DMS153 (cell line): ENCODE measurements around the gene SHANK1.
"Not testable (repeated sequence)": the region's sequence is repeated elsewhere in the genome, so short reads cannot be mapped to it uniquely, and the experiment has no call there.

ENCODE experiments used
- DNase-seq: peaks from one replicate; lab custom pipeline; 2025; lab: John Stamatoyannopoulos, UW

SHANK1 gene

GRCh38 chr19:50633973-50634372 lies 85.6 kb downstream of the SHANK1 start:
- no peak for DNase-seq

- DNase-seq = no peak
These were observed 86.2 kb downstream of the SHANK1 start for GRCh38 chr19:50633359-50633758.

DNA sequence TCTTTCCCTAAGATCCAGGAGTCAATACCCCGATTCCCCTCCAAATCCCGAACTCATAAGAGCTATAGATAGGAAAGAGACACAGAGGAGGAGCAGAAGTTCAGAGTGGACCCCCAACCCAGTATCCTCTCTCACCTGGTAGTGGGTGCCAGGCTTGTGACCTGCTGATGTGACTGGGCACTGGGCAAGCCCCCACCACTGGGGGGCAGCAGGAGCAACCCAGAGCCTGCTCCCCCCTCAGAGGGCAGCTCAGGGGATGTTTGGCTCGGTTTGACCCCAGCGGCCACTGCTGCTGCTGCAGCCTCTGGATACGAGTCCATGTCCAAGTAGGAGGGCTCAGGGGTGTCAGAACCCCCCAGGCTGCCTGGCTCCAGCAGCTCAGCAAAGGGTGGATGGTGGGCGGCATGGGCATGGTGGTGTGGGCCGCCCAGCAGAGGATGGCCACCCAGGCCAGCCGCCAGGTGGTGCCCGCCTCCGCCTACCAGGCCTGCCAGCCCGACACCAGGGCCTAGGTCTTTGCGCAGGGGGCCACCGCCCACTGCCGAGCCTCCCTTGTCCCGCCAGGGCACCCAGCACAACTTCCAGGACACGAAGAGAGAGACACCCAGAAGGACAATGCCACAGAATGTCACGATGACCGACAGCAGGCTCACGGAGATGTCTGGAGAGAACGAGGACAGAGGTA lies 87.3 kb downstream of the SHANK1 start:
- DNase-seq = no peak

DNA sequence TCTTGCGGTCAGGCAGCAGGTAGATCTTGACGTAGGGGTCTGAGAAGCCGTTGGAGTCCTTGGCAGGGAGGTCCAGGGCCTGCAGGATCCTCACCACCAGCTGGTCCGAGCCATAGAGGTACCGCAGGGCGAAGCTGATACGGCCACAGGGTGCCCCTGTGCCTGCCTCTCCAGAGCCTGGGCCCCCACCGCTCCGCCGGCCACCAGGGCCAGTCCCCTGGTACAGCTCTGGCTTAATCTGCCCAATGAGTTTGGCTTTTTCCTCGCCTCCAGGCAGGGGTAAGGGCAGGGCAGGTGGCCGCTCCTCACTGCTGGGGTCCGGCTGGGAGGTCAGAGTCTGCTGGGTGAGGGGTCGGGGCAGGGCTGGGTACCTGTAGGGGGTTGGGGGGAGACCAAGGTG lies 89.8 kb downstream of the SHANK1 start:
- no peak for DNase-seq

- DNase-seq = no peak
These were observed 90.4 kb downstream of the SHANK1 start for GRCh38 chr19:50629194-50629593.

GRCh38 chr19:50628551-50628950 lies 91.1 kb downstream of the SHANK1 start:
- no peak for DNase-seq

DNA sequence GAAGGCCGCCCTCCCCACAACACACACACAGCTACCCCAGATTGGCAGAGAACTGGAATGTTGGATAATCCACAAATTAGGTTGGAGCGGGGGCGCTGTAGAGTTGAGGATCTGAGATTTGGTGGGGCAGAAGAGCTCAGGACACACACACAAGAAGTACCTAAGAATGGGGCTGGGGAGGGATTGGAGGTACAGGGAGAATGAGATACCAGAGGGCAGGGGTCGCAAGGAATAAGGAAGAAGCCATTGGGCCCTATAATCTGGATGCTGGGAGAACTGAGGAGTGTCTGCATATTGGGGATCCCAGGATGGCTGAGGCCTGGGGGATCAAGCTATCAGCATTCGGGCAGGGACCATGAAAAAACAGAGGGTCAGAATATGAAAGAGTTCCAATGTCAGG lies 91.5 kb downstream of the SHANK1 start:
- no peak for DNase-seq

- no peak for DNase-seq
These were observed 92.8 kb downstream of the SHANK1 start for GRCh38 chr19:50626795-50627194.

DNA sequence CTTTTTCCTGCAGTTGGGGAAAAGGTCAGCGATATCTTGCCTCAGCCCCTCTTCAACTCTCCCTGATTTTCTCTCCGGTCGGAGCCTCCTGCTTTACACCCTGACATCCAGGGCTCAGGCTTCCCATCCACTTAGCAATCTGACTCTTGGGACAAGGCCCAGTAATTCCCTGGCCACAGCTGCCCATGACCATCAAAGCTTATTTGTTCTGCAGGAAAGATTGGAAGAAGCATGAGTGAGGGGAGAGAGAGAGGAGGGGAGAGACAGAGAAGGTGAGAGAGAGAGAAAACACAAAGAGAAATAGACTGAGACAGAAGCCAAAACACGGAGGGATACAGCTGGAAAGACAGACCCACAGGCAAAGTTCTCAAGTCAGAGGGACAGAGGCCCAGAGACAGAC lies 93.6 kb downstream of the SHANK1 start:
- DNase-seq = no peak

DNA sequence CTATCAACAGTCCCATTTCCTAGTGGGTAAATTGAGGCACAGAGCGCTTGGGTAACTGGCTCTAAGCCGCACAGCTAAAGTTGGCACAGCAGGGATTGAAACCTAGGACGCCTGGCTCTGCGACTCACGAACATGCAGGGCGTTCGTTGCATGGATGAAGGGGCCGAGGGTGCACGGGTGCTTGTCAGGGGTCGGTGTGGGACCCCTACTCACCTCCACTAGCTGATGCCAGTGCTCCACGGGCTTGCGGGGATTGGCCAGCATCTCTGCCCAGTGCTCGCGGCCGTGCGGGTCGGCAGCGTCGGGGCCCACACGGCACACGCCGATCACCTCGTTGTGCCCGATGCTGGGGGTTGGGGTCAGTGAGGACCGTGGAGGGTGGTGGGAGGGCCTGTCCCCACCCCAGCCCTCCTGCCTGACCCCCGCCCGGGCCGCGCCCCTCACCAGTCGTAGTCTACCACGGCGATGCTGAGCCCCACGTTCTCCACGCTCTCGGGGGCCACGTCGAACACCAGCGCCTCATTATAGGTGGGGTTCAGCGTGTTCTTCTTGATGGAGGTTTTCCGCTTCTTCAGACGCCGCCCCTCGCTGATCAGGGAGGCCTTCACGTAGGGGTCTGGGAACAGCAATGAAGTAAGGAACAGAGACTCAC lies 94.5 kb downstream of the SHANK1 start:
- no peak for DNase-seq

- DNase-seq = not testable (repeated sequence)
These were observed 99.2 kb downstream of the SHANK1 start for GRCh38 chr19:50620394-50620906.

DNA sequence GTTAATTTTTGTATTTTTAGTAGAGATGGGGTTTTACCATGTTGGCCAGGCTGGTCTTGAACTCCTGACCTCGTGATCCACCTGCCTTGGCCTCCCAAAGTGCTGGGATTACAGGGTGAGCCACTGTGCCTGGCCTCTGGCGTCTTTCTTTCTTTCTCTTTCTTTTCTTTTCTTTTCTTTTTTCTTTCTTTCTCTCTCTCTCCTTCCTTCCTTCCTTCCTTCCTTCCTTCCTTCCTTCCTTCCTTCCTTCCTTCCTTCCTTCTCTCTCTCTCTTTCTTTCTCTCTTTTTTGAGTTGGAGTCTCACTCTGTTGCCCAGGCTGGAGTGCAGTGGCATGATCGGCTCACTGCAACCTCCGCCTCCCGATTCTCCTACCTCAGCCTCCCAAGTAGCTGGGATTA lies 100.4 kb downstream of the SHANK1 start:
- DNase-seq = not testable (repeated sequence)

GRCh38 chr19:50618379-50618778 lies 101.2 kb downstream of the SHANK1 start:
- DNase-seq = not testable (repeated sequence)

- DNase-seq = not testable (repeated sequence)
These were observed 106.8 kb downstream of the SHANK1 start for GRCh38 chr19:50612504-50613404.
